K562 (cell line): ENCODE results near the gene BGN. TPM values are rescaled to one million over a fixed set of nuclear protein-coding genes. Genes with fewer than 3 reads are reported as not detected.

Experiments used
- ATAC-seq: fragments of 200-7000 bp; cut with Tn5 transposase; 3 replicates; pipeline ENCODE4 v1.9.1; 2020; ENCODE audit warnings: moderate library complexity
- BruUV-seq: library from RNA; stranded (reverse); fragments of 400-500 nt; replicated peaks from 2 replicates; lab custom pipeline; 2021; lab: Mats Ljungman, UMichigan
- CTCF ChIA-PET: fragments of 300-600 bp; formaldehyde crosslinking; extraction: SDS; loops from one replicate; lab custom pipeline; 2021; ENCODE audit warnings: low intra/inter-chr PET ratio; lab: Yijun Ruan, JAX
- POLR2A ChIA-PET: fragments of 300-600, 350-650 bp; sonication (Branson Sonifier 250); formaldehyde crosslinking; extraction: SDS; loops from one replicate; lab custom pipeline; 2021; ENCODE audit warnings: antibody characterized with exemption, inconsistent platforms; lab: Yijun Ruan, JAX
- DNase-seq, 4 experiments: peaks; one replicate each; pipeline versions ENCODE4 v3.0.0 to v3.0.0-alpha.2; 2011 to 2018; ENCODE audit warnings: low spot score in 3 of 4, mixed read lengths in 3 of 4; ENCODE audit errors: extremely low read depth in 1 of 4
- FAIRE-seq: peaks from 2 replicates; lab custom pipeline; 2011; peaks lifted over from hg19 to GRCh38; lab: Jason Lieb, UNC
- H2AFZ ChIP-seq: 2 replicates; pipeline ENCODE4 v1.6.0; 2011; ENCODE audit warnings: low read depth, low read length, control low read depth, inconsistent platforms
- H3K27ac ChIP-seq: fragments of 200-600 bp; 3 replicates; pipeline ENCODE4 v1.8.0; 2011; ENCODE audit warnings: low read depth, mild to moderate bottlenecking, control low read depth, inconsistent platforms, low read length, moderate library complexity, mixed read lengths; ENCODE audit errors: extremely low read depth
- H3K27me3 ChIP-seq, 2 experiments: fragments of 300-600 bp in 1 of 2; 2 replicates in 1 of 2; 3 replicates in 1 of 2; pipeline versions ENCODE4 v1.6.0 to v1.8.0; 2011; ENCODE audit warnings: inconsistent platforms in 2 of 2, low read length in 2 of 2, mild to moderate bottlenecking in 1 of 2, mixed read lengths in 1 of 2, moderate library complexity in 1 of 2; ENCODE audit not compliant: control insufficient read depth in 2 of 2, insufficient read depth in 2 of 2
- H3K36me3 ChIP-seq: fragments of 300-600 bp; 3 replicates; pipeline ENCODE4 v1.8.0; 2011; ENCODE audit warnings: mild to moderate bottlenecking, low read length, inconsistent platforms; ENCODE audit not compliant: control insufficient read depth, insufficient read depth
- H3K4me1 ChIP-seq, 2 experiments: fragments of 200-600 bp in 1 of 2; replicated peaks in 1 of 2; 2 replicates in 1 of 2; 3 replicates in 1 of 2; pipeline versions ENCODE4 v1.5.1 to v1.8.0; 2011; ENCODE audit warnings: inconsistent platforms in 2 of 2, low read length in 2 of 2, mild to moderate bottlenecking in 1 of 2, mixed read lengths in 1 of 2, moderate library complexity in 1 of 2; ENCODE audit not compliant: control insufficient read depth in 2 of 2, insufficient read depth in 2 of 2
- H3K4me2 ChIP-seq: 2 replicates; pipeline ENCODE4 v1.6.1; 2011; ENCODE audit warnings: low read length, control low read depth, inconsistent platforms, mixed read lengths; ENCODE audit not compliant: insufficient read depth
- H3K4me3 ChIP-seq: fragments of 200-600 bp; sonication (generic), shearing (Covaris generic); 2 replicates; pipeline ENCODE4 v1.5.1; 2016; ENCODE audit warnings: control low read depth, inconsistent platforms
- H3K79me2 ChIP-seq: fragments of 200-600 bp; 3 replicates; pipeline ENCODE4 v1.8.0; 2011; ENCODE audit warnings: low read length, inconsistent platforms; ENCODE audit not compliant: control insufficient read depth, insufficient read depth
- H3K9ac ChIP-seq, 2 experiments: 2 replicates each; pipeline versions ENCODE4 v1.6.0 to v1.6.1; 2011; ENCODE audit warnings: low read depth in 2 of 2, low read length in 2 of 2, control low read depth in 1 of 2, inconsistent platforms in 1 of 2, mild to moderate bottlenecking in 1 of 2, mixed read lengths in 1 of 2; ENCODE audit not compliant: insufficient read depth in 1 of 2
- H3K9me1 ChIP-seq: one replicate; pipeline ENCODE4 v1.6.0; 2011; ENCODE audit warnings: inconsistent platforms, mild to moderate bottlenecking, low read length, moderate library complexity; ENCODE audit not compliant: control insufficient read depth, insufficient read depth
- H3K9me3 ChIP-seq: replicated peaks from 2 replicates; pipeline ENCODE4 v1.5.1; 2011; ENCODE audit warnings: low read depth, low read length, inconsistent platforms; ENCODE audit not compliant: control insufficient read depth, insufficient read depth
- H4K20me1 ChIP-seq: replicated peaks from 2 replicates; pipeline ENCODE4 v1.6.1; 2011; ENCODE audit warnings: low read length, inconsistent platforms, mixed read lengths; ENCODE audit not compliant: control insufficient read depth, insufficient read depth
- ARNT ChIP-seq, 2 experiments: fragments of 450-650 bp; IDR thresholded peaks; 2 replicates each; pipeline ENCODE4 v1.6.1; 2016; ENCODE audit warnings: mild to moderate bottlenecking in 1 of 2
- CBFA2T2 ChIP-seq: fragments of 450-650 bp; conservative IDR thresholded peaks from 2 replicates; pipeline ENCODE4 v1.6.1; 2017; ENCODE audit warnings: mild to moderate bottlenecking
- CBX3 ChIP-seq, 2 experiments: IDR thresholded peaks; 1 replicate in 1 of 2; 2 replicates in 1 of 2; pipeline ENCODE4 v1.6.1; 2012; ENCODE audit warnings: inconsistent platforms in 2 of 2, low read length in 2 of 2, borderline replicate concordance in 1 of 2, control low read depth in 1 of 2
- FOSL1 ChIP-seq: fragments of 200-800 bp; sonication (Bioruptor generic); conservative IDR thresholded peaks from 2 replicates; pipeline ENCODE4 v1.6.1; 2016; ENCODE audit warnings: missing genetic modification characterization, missing compliant biosample characterization
- KLF1 ChIP-seq: fragments of 450-650 bp; IDR thresholded peaks from 2 replicates; pipeline ENCODE4 v1.6.1; 2016; ENCODE audit warnings: missing genetic modification characterization, missing compliant biosample characterization
- NCOR1 ChIP-seq: fragments of 450-650 bp; IDR thresholded peaks from 2 replicates; pipeline ENCODE4 v1.6.1; 2016; ENCODE audit warnings: mild to moderate bottlenecking, moderate library complexity
- PHF21A ChIP-seq: fragments of 450-650 bp; IDR thresholded peaks from 2 replicates; pipeline ENCODE4 v1.6.1; 2017; ENCODE audit warnings: low read depth, borderline replicate concordance
- PRMT5 ChIP-seq: sonication (generic); formaldehyde crosslinking; IDR thresholded peaks from 2 replicates; pipeline ENCODE4 v1.5.0; 2020; ENCODE audit warnings: missing genetic modification reagents
- SMAD1 ChIP-seq: fragments of 150-350 bp; IDR thresholded peaks from 2 replicates; pipeline ENCODE4 v1.6.1; 2014; ENCODE audit warnings: low read length, low read depth; ENCODE audit not compliant: partially characterized antibody
- ZNF445 ChIP-seq: fragments of 250-450 bp; sonication (Bioruptor Pico); IDR thresholded peaks from 2 replicates; pipeline ENCODE4 v1.4.0; 2020; ENCODE audit warnings: low read depth, mild to moderate bottlenecking, moderate library complexity
- WGBS: fragments of 100-300 bp; shearing (Covaris generic); methylation state at CpG from one replicate; pipeline ENCODE4 v1.1.6; 2016; ENCODE audit warnings: low coverage, mixed read lengths; ENCODE audit not compliant: insufficient coverage; ENCODE audit errors: missing lambda C conversion rate; 5-methylcytosine and 5-hydroxymethylcytosine counted together
- in situ Hi-C: fragments of 300-500 bp; cut with MboI; formaldehyde crosslinking; loops from 4 replicates; pipeline ENCODE4 v1.15.0; 2018; ENCODE audit warnings: inconsistent platforms, mixed read lengths
- intact Hi-C: fragments of 100-400 bp; cut with micrococcal nuclease; formaldehyde crosslinking; loops from 2 replicates; pipeline ENCODE4 v1.14.2; 2022
- polyA plus RNA-seq, 8 experiments: library from polyadenylated mRNA; depleted of rRNA in 4 of 8; stranded (reverse) in 5 of 8; unstranded in 3 of 8; fragments of >200 nt; fragmentation: Nextera tagmentation in 2 of 8; fragmentation: Illumina TruSeq in 1 of 8; extraction: Ambion mirVana in 2 of 8; extraction: Trizol in 1 of 8; gene quantifications; 2 replicates each; pipeline versions ENCODE4 v1.2.1 to v1.2.3, GENCODE V29; 2011 to 2014; ENCODE audit warnings: inconsistent platforms in 1 of 8, missing spikeins in 1 of 8
- total RNA-seq, 7 experiments: library from RNA; depleted of rRNA in 6 of 7; stranded (reverse); fragments of >200 nt in 6 of 7; fragmentation: Illumina TruSeq in 2 of 7; extraction: Trizol in 2 of 7; gene quantifications; 2 replicates each; pipeline versions ENCODE4 v1.2.1 to v1.2.3, GENCODE V29; 2011 to 2021; ENCODE audit warnings: low replicate concordance in 1 of 7
- TF ChIP-seq, protein P1 (sequence below): sonication (generic); formaldehyde crosslinking; IDR thresholded peaks from 2 replicates; pipeline ENCODE4 v1.9.0; 2022; ENCODE audit warnings: mild to moderate bottlenecking, missing genetic modification reagents
- TF ChIP-seq, protein P2 (sequence below): fragments of 450-650 bp; IDR thresholded peaks from 2 replicates; pipeline ENCODE4 v1.6.1; 2016; ENCODE audit warnings: mild to moderate bottlenecking

BGN gene
- total and polyA plus RNA-seq, 9 of the 15 experiments (the other 6 are each of a cell fraction or from before 2014, with no cell fraction given) = 0.11 TPM; not detected in 8

DNA sequence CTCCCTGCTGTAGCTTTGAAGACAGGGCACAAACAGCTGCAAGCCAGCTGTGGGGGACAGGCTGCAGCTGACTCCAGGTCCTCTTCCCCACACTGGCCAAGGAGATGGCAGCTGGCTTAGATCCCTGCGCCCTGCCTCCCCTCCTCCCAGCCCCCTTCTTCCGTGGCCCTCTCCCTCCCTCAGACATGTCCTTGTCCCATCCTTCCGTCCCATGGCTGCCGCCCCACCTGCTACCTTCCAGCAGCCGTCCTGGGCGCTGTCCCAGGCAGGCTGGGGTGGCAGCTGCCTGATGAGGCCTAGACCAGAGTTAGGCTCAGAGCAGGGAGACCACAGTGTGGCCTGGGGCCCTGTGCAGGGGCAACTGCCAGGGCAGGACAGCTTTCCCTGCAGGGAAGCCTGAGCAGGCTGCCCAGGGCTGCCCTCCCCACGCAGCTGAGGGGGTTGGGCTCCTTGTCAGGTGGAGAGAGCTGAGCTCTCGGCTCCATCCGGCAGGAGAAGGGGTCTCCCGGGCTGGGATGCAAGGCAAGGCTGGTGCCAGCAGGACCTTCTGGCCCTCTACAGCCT lies 3.3 kb upstream of the BGN start:
- intact Hi-C loops = no loop called here
- DNase-seq (no peak), FAIRE-seq (no peak), ATAC-seq (no peak)
- ChIA-PET CTCF (no interaction called here), POLR2A (no interaction called here)
- no peak overlapping the region for H3K4me2 ChIP-seq
- TF ChIP-seq PHF21A (no peak), CBFA2T2 (no peak), SMAD1 (no peak), KLF1 (tag) (no peak), NCOR1 (no peak), FOSL1 (tag) (no peak), ZNF445 (CRISPR knock-in tag) (no peak), ARNT (IDR thresholded peaks at IDR 0.05) (no peak), PRMT5 (no peak), CBX3 (IDR thresholded peaks at IDR 0.05; ENCODE audit: borderline replicate concordance in 1 of 2, low read length in 2 of 2) (no peak)
- TF ChIP-seq, protein P1, sequence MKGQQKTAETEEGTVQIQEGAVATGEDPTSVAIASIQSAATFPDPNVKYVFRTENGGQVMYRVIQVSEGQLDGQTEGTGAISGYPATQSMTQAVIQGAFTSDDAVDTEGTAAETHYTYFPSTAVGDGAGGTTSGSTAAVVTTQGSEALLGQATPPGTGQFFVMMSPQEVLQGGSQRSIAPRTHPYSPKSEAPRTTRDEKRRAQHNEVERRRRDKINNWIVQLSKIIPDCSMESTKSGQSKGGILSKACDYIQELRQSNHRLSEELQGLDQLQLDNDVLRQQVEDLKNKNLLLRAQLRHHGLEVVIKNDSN (CRISPR knock-in tag) = no peak
- TF ChIP-seq, protein P2, sequence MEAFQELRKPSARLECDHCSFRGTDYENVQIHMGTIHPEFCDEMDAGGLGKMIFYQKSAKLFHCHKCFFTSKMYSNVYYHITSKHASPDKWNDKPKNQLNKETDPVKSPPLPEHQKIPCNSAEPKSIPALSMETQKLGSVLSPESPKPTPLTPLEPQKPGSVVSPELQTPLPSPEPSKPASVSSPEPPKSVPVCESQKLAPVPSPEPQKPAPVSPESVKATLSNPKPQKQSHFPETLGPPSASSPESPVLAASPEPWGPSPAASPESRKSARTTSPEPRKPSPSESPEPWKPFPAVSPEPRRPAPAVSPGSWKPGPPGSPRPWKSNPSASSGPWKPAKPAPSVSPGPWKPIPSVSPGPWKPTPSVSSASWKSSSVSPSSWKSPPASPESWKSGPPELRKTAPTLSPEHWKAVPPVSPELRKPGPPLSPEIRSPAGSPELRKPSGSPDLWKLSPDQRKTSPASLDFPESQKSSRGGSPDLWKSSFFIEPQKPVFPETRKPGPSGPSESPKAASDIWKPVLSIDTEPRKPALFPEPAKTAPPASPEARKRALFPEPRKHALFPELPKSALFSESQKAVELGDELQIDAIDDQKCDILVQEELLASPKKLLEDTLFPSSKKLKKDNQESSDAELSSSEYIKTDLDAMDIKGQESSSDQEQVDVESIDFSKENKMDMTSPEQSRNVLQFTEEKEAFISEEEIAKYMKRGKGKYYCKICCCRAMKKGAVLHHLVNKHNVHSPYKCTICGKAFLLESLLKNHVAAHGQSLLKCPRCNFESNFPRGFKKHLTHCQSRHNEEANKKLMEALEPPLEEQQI = no peak
- 12% methylated on average over 3 of the region's 10 CpGs for WGBS
- H3K27me3 ChIP-seq = peaks cover 2 to 33% of the 10 kb centered on the region in 2 experiments; a peak in 4 of 5 replicates
- H3K79me2 ChIP-seq = no peaks in the 10 kb centered on the region
- no TSS peak for BruUV-seq
- no peak overlapping the region; a peak in 1 of 4 replicates for H3K9ac ChIP-seq
- H2AFZ ChIP-seq = no peak overlapping the region
- peaks cover 0 to 42% of the 10 kb centered on the region in 2 experiments; a peak in 2 of 5 replicates for H3K4me1 ChIP-seq
- no peaks in the 10 kb centered on the region for H3K36me3 ChIP-seq
- no peak overlapping the region for H3K4me3 ChIP-seq
- H3K27ac ChIP-seq = no peak overlapping the region
- H3K9me3 ChIP-seq = no peaks in the 10 kb centered on the region
- no peaks in the 10 kb centered on the region for H4K20me1 ChIP-seq
- in situ Hi-C loops = no loop called here
- H3K9me1 ChIP-seq = no peaks in the 10 kb centered on the region
